Daoy (cell line): Measurements from ENCODE around the gene SLCO3A1. TPM values are rescaled to one million over a fixed set of nuclear protein-coding genes. Genes with fewer than 3 reads are reported as not detected.

Experiments used
- DNase-seq: peaks from one replicate; pipeline ENCODE4 v3.0.0-alpha.2; 2015; ENCODE audit warnings: low read depth
- total RNA-seq: library from RNA; depleted of rRNA; stranded (reverse); fragments of >200 nt; shearing (Covaris generic); gene quantifications from 2 replicates; pipeline ENCODE4 v1.2.3, GENCODE V29; 2014

The SLCO3A1 gene
- total RNA-seq, 1 experiment from 2014 or later = 2.3 TPM

- no peak for DNase-seq
Measured at GRCh38 chr15:92121047-92121446, 267.5 kb downstream of the SLCO3A1 start.

GRCh38 chr15:92122259-92122658, 268.8 kb downstream of the SLCO3A1 start:
- DNase-seq = no peak

DNA sequence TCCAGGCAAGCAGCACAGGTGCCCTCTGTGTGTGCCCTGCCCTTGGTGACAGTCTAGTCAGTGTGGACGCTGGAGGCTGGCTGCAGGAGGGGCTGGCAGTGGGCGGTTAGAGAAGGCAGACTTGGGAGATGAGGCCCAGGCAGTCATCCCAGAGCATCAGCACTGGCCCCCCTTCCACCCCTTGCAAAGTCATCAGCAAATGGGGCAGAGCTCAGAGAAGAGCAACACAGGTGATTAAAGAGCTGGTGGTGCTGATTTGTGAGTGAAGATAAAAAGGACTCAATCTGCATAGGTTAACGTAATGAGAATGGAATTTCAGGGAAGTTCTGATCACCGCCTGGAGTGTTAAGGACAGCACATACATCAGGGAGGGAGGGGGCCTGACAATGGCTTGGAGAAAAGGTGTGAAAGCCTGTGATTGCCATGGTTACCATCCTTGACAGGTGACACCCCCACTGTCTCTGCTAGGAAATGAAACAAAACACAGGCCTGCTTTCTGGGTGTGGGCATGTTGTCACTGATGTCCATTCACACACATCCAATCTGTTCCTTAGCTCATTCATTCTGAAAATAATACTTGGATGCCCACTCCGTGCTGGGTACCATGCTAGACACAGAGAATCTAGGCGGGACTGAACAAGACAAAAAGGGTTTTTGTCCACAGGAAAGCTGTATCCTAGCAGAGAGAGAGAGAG, 270.6 kb downstream of the SLCO3A1 start:
- DNase-seq = no peak

DNA sequence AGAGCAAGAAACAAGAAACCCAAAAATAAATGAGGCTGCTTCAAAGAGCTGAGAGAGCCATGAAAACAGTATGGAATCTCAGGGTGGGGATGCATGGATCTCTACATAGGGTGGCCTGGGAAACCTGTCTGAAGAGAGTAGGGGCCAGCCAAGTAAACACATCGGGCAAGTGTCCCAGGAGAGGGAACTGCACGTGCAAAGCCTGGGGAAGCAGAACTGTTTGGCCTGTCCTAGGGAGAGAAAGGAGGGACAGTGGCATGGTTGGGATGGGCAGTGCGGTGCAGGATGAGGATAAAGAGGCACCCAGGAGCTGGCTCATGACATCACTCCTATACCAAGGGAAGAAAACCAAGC, 271.1 kb downstream of the SLCO3A1 start:
- no peak for DNase-seq

- DNase-seq = no peak
Measured at GRCh38 chr15:92128788-92129187, 275.3 kb downstream of the SLCO3A1 start.

DNA sequence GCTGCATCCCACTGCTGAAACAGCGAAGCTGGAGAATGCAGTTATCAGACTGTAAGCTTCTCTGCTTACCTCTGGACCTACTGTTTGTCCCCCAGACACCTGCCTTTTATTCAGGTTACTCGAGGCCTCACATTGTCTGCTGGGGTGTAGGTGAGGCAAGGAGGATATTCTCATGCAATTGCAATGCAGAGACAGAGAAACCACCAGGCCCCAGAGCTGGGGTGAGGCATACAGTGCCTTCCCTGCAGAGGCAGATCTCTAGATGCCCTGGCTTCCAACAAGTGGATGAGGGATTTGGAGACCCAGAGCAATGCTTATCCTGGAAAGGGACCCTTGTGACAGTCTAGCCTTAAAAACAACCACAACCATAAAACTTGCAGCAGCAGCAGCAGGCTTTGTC, 276.7 kb downstream of the SLCO3A1 start:
- DNase-seq = no peak

DNA sequence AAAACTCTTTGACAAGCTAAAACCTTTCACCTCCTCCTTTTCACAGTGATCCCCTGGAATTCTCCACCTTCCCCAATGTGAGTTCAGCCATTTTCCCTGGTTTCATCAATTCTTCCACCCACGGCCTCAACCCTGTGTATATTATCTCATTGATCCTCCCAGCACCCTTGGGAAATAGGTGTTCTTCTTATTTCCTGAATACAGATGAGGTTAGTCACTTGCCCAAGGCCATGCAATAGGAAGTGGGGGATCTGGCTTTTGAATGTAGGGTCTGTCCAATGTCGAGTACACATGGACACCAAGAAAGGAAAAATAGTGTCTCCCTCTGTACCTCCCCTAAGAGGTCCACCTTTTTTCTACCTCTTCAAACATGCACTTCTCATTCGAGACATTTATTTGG, 277.4 kb downstream of the SLCO3A1 start:
- DNase-seq = no peak

DNA sequence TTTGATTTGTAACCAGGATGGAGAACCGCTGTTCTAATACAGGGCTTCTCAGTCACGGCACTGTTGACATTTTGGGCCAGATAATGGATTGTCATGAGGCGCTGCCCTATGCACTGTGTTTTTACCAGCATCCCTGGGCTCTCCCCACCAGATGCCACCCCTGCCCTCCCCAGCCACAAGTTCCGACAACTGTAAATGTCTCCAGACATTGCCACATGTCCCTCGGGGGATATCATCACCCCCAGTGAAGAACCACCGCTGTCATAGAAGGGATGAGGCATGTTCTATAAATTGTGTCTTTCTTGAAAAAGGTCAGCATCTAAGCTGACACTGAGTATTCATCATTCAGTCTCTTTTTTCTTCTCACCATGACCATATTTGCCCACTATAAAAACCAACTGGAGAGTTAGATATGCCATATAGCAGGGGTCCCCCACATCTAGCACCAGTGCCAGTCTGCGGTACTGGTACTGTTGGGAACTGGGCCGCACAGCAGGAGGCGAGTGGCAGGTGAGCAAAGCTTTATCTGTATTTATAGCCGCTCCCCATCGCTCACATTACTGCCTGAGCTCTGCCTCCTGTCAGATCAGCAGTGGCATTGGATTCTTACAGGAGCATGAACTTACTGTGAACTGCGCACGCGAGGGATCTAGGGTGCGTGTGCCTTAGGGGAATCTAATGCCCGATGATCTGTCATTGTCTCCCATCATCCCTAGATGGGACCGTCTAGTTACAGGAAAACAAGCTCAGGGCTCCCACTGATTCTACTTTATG, 279.7 kb downstream of the SLCO3A1 start:
- DNase-seq = no peak

DNA sequence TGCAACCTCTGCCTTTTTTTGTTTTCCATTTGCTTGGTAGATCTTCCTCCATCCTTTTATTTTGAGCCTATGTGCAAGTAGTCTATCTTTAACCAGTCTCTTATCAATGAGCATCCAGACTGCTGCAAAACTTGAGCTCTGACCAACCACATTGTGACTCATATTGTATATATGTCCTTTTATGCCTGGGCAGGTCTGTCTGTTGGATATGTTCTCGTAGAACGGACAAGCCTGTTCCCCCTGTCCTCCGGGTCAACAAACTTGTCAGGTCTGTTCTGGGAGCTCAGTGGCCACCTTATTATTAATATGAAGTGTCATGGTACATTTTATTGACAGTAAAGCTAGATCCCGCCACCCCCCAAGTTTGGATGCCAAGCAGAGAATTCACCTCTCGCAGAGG, 287.3 kb downstream of the SLCO3A1 start:
- no peak for DNase-seq

DNA sequence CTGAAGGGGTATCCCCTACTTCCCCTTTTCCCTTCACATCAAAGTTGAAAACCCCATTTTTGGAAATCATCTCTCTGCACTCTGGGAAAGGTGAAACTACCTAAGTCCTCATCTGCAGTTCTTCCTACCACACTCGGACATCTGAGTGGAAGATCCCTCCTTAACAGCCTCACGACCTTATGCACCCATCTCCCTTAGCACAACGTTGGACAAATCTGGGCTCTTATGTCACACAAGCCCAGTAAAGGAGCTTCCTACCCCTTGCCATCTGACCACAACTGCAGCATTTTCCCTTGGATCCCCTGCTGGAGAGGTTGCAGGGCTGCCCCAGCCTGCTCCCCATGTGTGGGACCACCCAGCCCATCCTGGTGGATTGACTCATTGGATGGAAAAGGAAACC, 288.1 kb downstream of the SLCO3A1 start:
- DNase-seq = no peak

DNA sequence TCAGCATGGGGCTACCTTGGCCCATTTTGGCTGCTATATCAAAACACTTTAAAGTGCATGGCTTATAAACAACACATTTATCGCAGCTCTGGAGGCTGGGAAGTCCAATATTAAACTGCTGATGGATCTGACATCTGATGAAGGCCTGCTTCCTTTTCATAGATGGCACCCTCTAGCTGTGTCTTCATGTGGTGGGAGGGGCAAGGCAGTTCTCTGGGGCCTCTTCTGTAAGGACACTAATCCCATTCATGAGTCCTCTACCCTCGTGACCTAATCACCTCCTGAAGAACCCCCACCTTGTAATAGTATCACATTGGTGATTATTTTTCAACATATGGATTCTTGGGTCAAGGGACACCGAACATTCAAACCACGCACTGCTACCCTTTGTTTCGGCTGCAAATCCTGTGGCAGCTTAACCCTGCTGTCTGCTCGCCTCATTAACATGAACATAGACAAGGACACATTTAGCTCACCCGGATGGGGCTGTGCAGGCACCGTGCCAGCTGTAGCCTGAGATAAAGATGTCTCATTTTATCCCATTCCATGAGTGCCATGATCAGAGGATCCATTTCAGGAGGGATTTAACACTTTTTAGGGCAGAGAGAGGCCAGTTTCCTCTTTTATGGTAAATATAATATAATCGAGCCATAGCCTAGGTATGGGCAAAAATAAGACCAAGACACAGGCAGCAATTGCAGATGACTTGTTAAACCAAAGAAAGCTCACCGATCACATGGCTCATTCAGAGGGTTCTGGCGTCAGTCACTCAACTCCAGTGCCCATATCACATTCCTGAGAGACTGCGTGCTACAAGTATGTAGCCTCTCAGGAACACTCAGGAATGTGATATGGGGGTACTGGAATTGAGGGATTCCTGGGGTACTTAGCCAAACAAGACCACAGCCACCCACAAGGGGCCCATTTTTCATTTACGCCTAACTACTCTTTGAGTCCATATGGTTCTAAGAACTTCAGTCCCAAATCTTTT, 289.0 kb downstream of the SLCO3A1 start:
- DNase-seq = no peak

DNA sequence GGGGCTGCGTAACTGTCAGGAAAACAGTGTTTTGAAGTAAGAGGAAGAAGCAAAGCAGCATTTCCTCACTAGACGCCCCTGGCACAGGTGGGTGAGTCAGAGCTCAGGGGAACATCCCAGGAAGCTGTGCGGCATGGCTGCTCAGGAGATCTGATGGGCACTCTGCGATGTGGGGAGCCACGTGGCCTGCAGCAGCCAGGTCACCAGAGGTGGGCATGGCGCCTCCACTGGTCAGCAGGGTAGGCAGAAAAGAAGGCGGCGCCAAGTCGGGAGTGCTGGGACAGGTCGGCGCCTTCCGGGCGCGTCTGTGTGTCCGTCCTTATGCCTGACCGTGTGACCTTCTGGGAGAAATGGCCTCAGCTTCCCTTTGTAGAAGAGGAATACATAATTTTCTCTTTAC, 290.3 kb downstream of the SLCO3A1 start:
- no peak for DNase-seq

GRCh38 chr15:92146511-92147150, 293.1 kb downstream of the SLCO3A1 start:
- no peak for DNase-seq

DNA sequence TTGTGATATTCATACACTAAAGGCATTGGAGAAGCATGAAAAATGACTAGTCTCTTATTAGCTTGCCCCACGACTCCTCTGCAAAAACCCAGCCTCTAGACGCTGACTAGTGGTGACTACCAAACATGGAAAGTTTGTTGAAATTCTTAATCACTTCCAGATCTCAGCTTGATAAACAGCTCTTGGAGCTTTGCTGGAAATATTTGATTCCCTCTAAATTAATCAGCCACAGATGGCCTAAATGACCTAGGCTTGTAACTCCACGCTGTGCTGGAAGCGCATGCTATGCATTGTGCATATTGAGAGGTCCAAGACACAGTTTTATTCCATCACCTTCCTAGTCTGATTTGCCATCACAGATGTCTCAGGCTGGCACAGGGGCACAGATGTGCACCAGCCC, 295.5 kb downstream of the SLCO3A1 start:
- DNase-seq = no peak

- no peak for DNase-seq
Measured at GRCh38 chr15:92149465-92149864, 296.0 kb downstream of the SLCO3A1 start.

DNA sequence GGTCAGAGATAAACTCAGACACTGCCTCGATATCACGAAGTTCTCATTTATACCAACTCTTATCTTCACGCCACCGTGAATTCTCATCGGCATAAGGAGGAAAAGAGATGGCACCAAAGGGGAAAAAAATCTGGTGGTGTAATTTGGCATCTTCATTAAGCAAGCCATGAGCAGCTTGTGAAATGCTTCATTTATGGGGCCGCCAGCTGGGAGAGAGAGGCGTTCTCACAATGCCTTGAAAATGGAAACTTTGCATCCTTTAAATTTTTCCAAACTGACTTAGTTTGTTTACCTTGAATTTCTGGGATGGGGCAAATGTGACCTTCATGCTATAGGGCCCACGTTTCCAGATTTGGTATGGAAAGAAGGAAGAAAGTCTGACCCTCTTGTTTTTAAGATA, 297.7 kb downstream of the SLCO3A1 start:
- no peak for DNase-seq

- no peak for DNase-seq
Measured at GRCh38 chr15:92151741-92152140, 298.2 kb downstream of the SLCO3A1 start.

GRCh38 chr15:92152983-92153382, 299.5 kb downstream of the SLCO3A1 start:
- no peak for DNase-seq

DNA sequence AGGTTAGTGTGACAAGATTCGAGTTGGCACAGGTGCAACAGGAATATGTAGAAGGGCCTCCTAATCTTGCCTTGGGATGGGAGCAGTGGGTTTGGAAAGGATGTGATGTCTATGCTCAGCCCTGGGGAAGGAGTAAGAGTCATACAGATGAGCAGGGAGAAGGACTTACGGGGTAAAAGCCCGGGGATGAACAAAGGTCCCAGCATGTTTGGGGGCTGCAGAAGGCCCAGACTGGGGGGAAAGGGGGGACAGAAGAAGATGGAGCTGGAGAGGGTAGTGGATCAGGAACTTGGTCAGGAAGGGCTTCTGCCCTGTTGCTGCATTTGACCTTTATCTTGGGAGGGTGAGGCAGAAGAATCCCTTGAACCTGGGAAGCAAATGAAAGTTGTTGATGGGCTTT, 300.1 kb downstream of the SLCO3A1 start:
- DNase-seq = no peak

GRCh38 chr15:92155934-92156333, 302.4 kb downstream of the SLCO3A1 start:
- no peak for DNase-seq

DNA sequence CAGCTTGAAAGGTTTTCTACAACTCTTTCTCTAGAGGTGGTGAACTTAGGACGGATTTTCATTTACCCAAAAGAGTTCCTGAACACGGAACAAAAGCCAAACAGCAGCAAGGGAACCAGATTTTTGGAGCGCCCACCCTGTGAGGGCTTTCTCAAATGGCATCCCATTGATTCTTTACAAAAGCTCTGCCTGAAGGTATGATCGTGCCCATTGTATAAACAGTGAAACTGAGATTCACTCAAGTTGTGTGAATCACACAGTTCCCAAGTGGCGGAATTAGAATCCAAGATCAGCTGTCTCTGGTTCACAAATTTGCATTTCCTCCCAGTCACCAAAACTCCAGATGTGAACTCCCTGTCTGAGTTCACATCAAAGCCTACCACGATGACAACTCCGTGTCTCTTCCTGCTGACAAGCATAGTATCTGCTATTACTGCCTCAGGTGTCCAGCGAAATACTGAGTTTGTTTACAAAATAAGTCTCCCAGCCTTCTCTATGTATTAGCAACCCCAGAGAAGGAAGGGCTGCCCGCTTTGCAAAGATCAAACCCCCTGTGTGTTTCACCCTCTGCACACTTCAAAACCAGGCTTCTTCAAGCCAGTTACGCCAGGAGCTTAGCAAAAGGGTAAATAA, 304.3 kb downstream of the SLCO3A1 start:
- DNase-seq = no peak
